Upper lobe of left lung (tissue), 6 donors: ENCODE data around the gene EHD2. TPM values are rescaled to one million over a fixed set of nuclear protein-coding genes. Genes with fewer than 3 reads are reported as not detected.

Experiments used
- ATAC-seq, 2 donors: fragments of 200-7000 bp; cut with Tn5 transposase; one replicate each; pipeline ENCODE4 v1.9.1; 2022; ENCODE audit warnings: mild to moderate bottlenecking in 2 of 2, moderate library complexity in 2 of 2; ENCODE audit not compliant: low FRiP score in 2 of 2
- DNase-seq, 2 donors: peaks; one replicate each; pipeline ENCODE4 v3.0.0-alpha.2; 2019 to 2020
- H3K27ac ChIP-seq, 4 donors: fragments of 200-600 bp; sonication (generic); one replicate each; pipeline ENCODE4 v1.5.1; 2016 to 2019
- H3K27me3 ChIP-seq, 4 donors: fragments of 200-600 bp; sonication (generic); one replicate each; pipeline ENCODE4 v1.5.1; 2017 to 2019
- H3K36me3 ChIP-seq, 4 donors: fragments of 200-600 bp; sonication (generic); one replicate each; pipeline ENCODE4 v1.5.1; 2016 to 2019
- H3K4me1 ChIP-seq, 4 donors: fragments of 200-600 bp; sonication (generic); one replicate each; pipeline ENCODE4 v1.5.1; 2018 to 2019
- H3K4me3 ChIP-seq, 4 donors: fragments of 200-600 bp; sonication (generic); one replicate each; pipeline ENCODE4 v1.5.1; 2017 to 2019; ENCODE audit warnings: mild to moderate bottlenecking in 2 of 4, moderate library complexity in 1 of 4
- H3K9me3 ChIP-seq, 4 donors: fragments of 200-600 bp; sonication (generic); one replicate each; pipeline ENCODE4 v1.5.1; 2018 to 2019
- EP300 ChIP-seq, 4 donors: sonication (generic); formaldehyde crosslinking; IDR thresholded peaks; one replicate each; pipeline ENCODE4 v1.5.1; 2017; ENCODE audit warnings: antibody characterized with exemption in 4 of 4, control low read depth in 2 of 4
- POLR2A ChIP-seq, 4 donors: fragments of 450-650 bp; IDR thresholded peaks; one replicate each; pipeline ENCODE4 v1.5.1; 2016 to 2017; ENCODE audit warnings: antibody characterized with exemption in 4 of 4, mild to moderate bottlenecking in 2 of 4
- POLR2AphosphoS5 ChIP-seq, 2 donors: sonication (generic); formaldehyde crosslinking; IDR thresholded peaks; one replicate each; pipeline ENCODE4 v1.5.1; 2017; ENCODE audit warnings: antibody characterized with exemption in 2 of 2
- WGBS, 2 donors: methylation state at CpG; one replicate each; pipeline ENCODE4 v1.1.5; 2017 to 2018; 5-methylcytosine and 5-hydroxymethylcytosine counted together
- total RNA-seq, 6 donors: library from RNA; depleted of rRNA in 4 of 6; stranded (reverse); fragments of >200 nt in 4 of 6; gene quantifications; one replicate each; pipeline versions ENCODE4 v1.1.0 to v1.2.1, GENCODE V29; 2016 to 2021
- TF ChIP-seq, protein P1 (sequence below), 6 experiments: fragments of 450-650 bp in 4 of 6; fragments of 200-600 bp in 2 of 6; sonication (generic) in 2 of 6; IDR thresholded peaks; one replicate each; pipeline ENCODE4 v1.5.1; 2016 to 2019; ENCODE audit warnings: antibody characterized with exemption in 6 of 6
- donor health status: DM: no; HTN: no; CAD: no; lungs with moderate emphysema.
- donor health status: DM: no; HTN: yes; CAD: no; lungs with severe emphysema.

Gene EHD2
- total RNA-seq, 6 donors from 2014 or later: 80.7 to 426 (median 181) TPM

DNA sequence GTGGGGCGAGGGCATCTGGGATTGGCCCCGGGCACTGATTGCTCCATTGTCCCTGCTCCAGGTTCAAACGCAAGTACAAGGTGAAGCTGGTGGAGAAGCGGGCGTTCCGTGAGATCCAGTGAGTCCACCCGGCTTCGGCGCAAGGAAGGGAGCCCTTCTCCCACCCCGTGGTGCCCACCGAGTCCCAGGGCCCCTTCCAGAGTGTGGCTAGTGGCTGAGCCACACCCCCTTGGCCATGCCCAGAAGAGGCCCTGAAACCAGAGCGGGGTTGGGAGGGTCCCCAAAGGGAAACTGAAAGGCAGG, 43.4 kb downstream of the EHD2 start:
- 93 to 97% methylated on average over 11 to 12 of the region's 12 CpGs for WGBS, 2 donors
- DNase-seq (no peak), ATAC-seq (no peak)
- no peak overlapping the region for H3K27ac ChIP-seq
- H3K27me3 ChIP-seq: no peaks in the 10 kb centered on the region
- H3K4me1 ChIP-seq: no peaks in the 10 kb centered on the region
- TF ChIP-seq EP300 (IDR thresholded peaks at IDR 0.05): no peak
- no peak for TF ChIP-seq POLR2AphosphoS5 (IDR thresholded peaks at IDR 0.05)
- no peak overlapping the region for H3K4me3 ChIP-seq
- H3K36me3 ChIP-seq: peaks cover 45 to 90% (median 68%) of the 10 kb centered on the region in 4 donors
- no peaks in the 10 kb centered on the region for H3K9me3 ChIP-seq

- peaks cover 41 to 85% (median 64%) of the 10 kb centered on the region in 4 donors for H3K36me3 ChIP-seq
These were observed 43.9 kb downstream of the EHD2 start for GRCh38 chr19:47756953-47757608.

DNA sequence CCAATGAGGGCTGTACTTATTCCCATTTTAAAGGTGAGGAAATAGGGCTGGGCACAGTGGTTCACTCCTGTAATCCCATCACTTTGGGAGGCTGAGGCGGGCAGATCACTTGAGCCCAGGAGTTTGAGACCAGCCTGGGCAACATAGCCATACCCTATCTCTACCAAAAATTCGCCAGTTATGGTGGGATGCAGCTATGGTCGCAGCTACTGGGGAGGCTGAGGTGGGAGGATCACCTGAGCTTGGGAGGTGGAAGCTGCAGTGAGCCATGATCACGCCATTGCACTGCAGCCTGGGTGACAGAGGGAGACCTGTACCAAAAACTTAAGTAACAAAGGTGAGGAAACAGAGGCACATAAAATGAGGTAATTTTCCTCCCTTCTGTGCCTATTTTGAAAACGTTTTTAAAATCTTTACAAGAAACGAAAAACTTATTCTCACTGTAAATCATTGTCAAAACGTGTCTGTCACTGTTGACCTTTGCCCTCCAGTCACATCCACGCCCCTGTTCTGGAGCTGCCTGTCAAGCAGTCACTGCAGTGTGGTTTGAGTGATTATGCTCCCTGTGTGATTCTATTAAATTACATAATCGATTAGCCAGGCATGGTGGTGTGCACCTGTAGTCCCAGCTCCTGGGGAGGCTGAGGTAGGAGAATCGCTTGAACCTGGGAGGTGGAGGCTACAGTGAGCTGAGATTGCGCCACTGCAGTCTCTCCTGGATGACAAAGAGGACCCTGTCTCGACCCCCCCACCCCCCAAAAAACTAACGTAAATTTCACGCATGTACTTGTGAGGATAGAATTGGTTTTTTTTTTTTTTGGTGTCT, 44.6 kb downstream of the EHD2 start:
- DNase-seq (no peak), ATAC-seq (no peak)
- no peaks in the 10 kb centered on the region for H3K4me1 ChIP-seq
- 83% methylated on average over 14 of the region's 14 CpGs for WGBS, 2 donors
- H3K4me3 ChIP-seq: no peak overlapping the region
- H3K36me3 ChIP-seq: peaks cover 34 to 77% (median 56%) of the 10 kb centered on the region in 4 donors
- no peaks in the 10 kb centered on the region for H3K27me3 ChIP-seq
- TF ChIP-seq POLR2A (IDR thresholded peaks at IDR 0.05): no peak
- TF ChIP-seq POLR2AphosphoS5 (IDR thresholded peaks at IDR 0.05): no peak
- TF ChIP-seq, protein P1, sequence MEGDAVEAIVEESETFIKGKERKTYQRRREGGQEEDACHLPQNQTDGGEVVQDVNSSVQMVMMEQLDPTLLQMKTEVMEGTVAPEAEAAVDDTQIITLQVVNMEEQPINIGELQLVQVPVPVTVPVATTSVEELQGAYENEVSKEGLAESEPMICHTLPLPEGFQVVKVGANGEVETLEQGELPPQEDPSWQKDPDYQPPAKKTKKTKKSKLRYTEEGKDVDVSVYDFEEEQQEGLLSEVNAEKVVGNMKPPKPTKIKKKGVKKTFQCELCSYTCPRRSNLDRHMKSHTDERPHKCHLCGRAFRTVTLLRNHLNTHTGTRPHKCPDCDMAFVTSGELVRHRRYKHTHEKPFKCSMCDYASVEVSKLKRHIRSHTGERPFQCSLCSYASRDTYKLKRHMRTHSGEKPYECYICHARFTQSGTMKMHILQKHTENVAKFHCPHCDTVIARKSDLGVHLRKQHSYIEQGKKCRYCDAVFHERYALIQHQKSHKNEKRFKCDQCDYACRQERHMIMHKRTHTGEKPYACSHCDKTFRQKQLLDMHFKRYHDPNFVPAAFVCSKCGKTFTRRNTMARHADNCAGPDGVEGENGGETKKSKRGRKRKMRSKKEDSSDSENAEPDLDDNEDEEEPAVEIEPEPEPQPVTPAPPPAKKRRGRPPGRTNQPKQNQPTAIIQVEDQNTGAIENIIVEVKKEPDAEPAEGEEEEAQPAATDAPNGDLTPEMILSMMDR (IDR thresholded peaks at IDR 0.05): no peak
- no peak for TF ChIP-seq EP300 (IDR thresholded peaks at IDR 0.05)
- H3K9me3 ChIP-seq: no peaks in the 10 kb centered on the region
- no peak overlapping the region for H3K27ac ChIP-seq

More at GRCh38 chr19:47756953-47757608, 43.9 kb downstream of the EHD2 start:
- Histone ChIP-seq H3K27me3 (no peaks in the 10 kb centered on the region), H3K4me1 (no peaks in the 10 kb centered on the region), H3K27ac (no peak overlapping the region), H3K4me3 (no peak overlapping the region), H3K9me3 (no peaks in the 10 kb centered on the region)
- 92 to 93% methylated on average over 18 to 22 of the region's 22 CpGs for WGBS, 2 donors
- TF ChIP-seq POLR2AphosphoS5 (IDR thresholded peaks at IDR 0.05): no peak
- TF ChIP-seq POLR2A (IDR thresholded peaks at IDR 0.05): no peak
- TF ChIP-seq, protein P1 (IDR thresholded peaks at IDR 0.05): no peak
- no peak for TF ChIP-seq EP300 (IDR thresholded peaks at IDR 0.05)
- ATAC-seq (no peak), DNase-seq (no peak)

DNA sequence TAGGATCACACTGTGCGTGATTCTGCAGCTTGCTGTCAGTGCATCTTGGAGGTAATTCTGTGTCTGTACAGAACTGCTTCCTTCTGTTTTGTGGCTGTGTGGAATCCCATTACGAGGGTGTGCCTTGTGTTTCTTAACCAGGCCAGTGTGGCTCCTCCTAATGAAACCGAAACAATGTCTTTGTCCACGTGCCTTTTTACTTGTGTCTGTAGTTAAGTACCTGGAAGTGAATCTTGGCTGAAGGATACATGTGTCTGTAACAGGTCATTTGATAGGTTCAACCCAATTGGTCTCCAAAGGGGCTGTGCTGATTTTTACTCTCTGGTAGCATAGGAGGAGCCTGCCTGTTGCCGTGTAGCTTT, 45.2 kb downstream of the EHD2 start:
- TF ChIP-seq, protein P1 (IDR thresholded peaks at IDR 0.05): no peak
- TF ChIP-seq EP300 (IDR thresholded peaks at IDR 0.05): no peak
- no peak for TF ChIP-seq POLR2A (IDR thresholded peaks at IDR 0.05)
- TF ChIP-seq POLR2AphosphoS5 (IDR thresholded peaks at IDR 0.05): no peak
- H3K4me1 ChIP-seq: no peaks in the 10 kb centered on the region
- ATAC-seq: no peak
- H3K27ac ChIP-seq: no peak overlapping the region
- H3K27me3 ChIP-seq: no peaks in the 10 kb centered on the region
- no peak overlapping the region for H3K4me3 ChIP-seq
- no peak for DNase-seq
- no peaks in the 10 kb centered on the region for H3K9me3 ChIP-seq
- peaks cover 31 to 71% (median 51%) of the 10 kb centered on the region in 4 donors for H3K36me3 ChIP-seq
- 93 to 95% methylated on average over 5 of the region's 5 CpGs for WGBS, 2 donors

GRCh38 chr19:47760632-47760999, 47.4 kb downstream of the EHD2 start:
- ATAC-seq (no peak), DNase-seq (no peak)
- H3K4me3 ChIP-seq: no peak overlapping the region
- H3K27me3 ChIP-seq: no peaks in the 10 kb centered on the region
- H3K4me1 ChIP-seq: no peaks in the 10 kb centered on the region
- WGBS, 2 donors: 92 to 97% methylated on average over 4 to 5 of the region's 5 CpGs
- TF ChIP-seq POLR2A (IDR thresholded peaks at IDR 0.05) (no peak), POLR2AphosphoS5 (IDR thresholded peaks at IDR 0.05) (no peak), EP300 (IDR thresholded peaks at IDR 0.05) (no peak)
- TF ChIP-seq, protein P1 (IDR thresholded peaks at IDR 0.05): no peak
- no peak overlapping the region for H3K27ac ChIP-seq
- H3K9me3 ChIP-seq: no peaks in the 10 kb centered on the region
- peaks cover 17 to 49% (median 29%) of the 10 kb centered on the region in 4 donors for H3K36me3 ChIP-seq
